G401 (cell line): ENCODE data around the gene MT4. TPM values are rescaled to one million over a fixed set of nuclear protein-coding genes. Genes with fewer than 3 reads are reported as not detected.

Experiments used
- DNase-seq: peaks from one replicate; pipeline ENCODE4 v3.0.0-alpha.2; 2015; ENCODE audit warnings: low spot score
- in situ Hi-C: cut with HindIII; loops from 2 replicates; pipeline ENCODE4 v1.10.0; 2016; ENCODE audit warnings: low sequenced_read_pairs, mixed read lengths
- total RNA-seq: library from RNA; depleted of rRNA; stranded (reverse); fragments of >200 nt; shearing (Covaris generic); gene quantifications from 2 replicates; pipeline ENCODE4 v1.2.3, GENCODE V29; 2014; rRNA removed

Gene MT4
- total RNA-seq: not detected in 2 replicates

GRCh38 chr16:56564793-56565477, at the start of gene MT4:
Gene MT4, plus strand, starts transcription at chr16:56565073. Its CDS starts 56 bp downstream, at chr16:56565129.
- in situ Hi-C loops: no loop called here
- DNase-seq: no peak

- in situ Hi-C loops: no loop called here
- peak; percentile 36 for DNase-seq
Observed at GRCh38 chr16:56515665-56516064, 49.2 kb upstream of the MT4 start.

- in situ Hi-C loops: no loop called here
- peak; percentile 1 for DNase-seq
Observed at GRCh38 chr16:56517206-56517605, 47.7 kb upstream of the MT4 start.

- in situ Hi-C loops: no loop called here
Observed at GRCh38 chr16:56518425-56518824, 46.4 kb upstream of the MT4 start.

GRCh38 chr16:56519459-56520250, 45.2 kb upstream of the MT4 start, which contains the start of gene BBS2:
Gene BBS2, minus strand, starts transcription at chr16:56520024. Its CDS starts 162 bp downstream, at chr16:56519862.
- peak; percentile 85 for DNase-seq
- in situ Hi-C loops: no loop called here

More at GRCh38 chr16:56518425-56518824, 46.4 kb upstream of the MT4 start:
- no peak for DNase-seq

GRCh38 chr16:56520251-56520577, 44.7 kb upstream of the MT4 start:
- DNase-seq: no peak
- in situ Hi-C loops: no loop called here

GRCh38 chr16:56525236-56525635, 39.6 kb upstream of the MT4 start:
- in situ Hi-C loops: no loop called here
- DNase-seq: no peak

- no peak for DNase-seq
- in situ Hi-C loops: no loop called here
Observed at GRCh38 chr16:56530872-56531271, 34.0 kb upstream of the MT4 start.

GRCh38 chr16:56532714-56533113, 32.2 kb upstream of the MT4 start:
- in situ Hi-C loops: no loop called here
- no peak for DNase-seq

- in situ Hi-C loops: no loop called here
- DNase-seq: no peak
Observed at GRCh38 chr16:56534847-56535383, 30.0 kb upstream of the MT4 start.

GRCh38 chr16:56538331-56538730, 26.5 kb upstream of the MT4 start:
- in situ Hi-C loops: no loop called here
- DNase-seq: no peak

- no peak for DNase-seq
- in situ Hi-C loops: no loop called here
Observed at GRCh38 chr16:56539656-56540055, 25.2 kb upstream of the MT4 start.

GRCh38 chr16:56542039-56542438, 22.8 kb upstream of the MT4 start:
- no peak for DNase-seq
- in situ Hi-C loops: no loop called here

- DNase-seq: peak; percentile 48
- in situ Hi-C loops: no loop called here
Observed at GRCh38 chr16:56547120-56547948, 17.5 kb upstream of the MT4 start.

GRCh38 chr16:56547949-56548567, 16.8 kb upstream of the MT4 start:
- DNase-seq: no peak
- in situ Hi-C loops: no loop called here

GRCh38 chr16:56549161-56549560, 15.7 kb upstream of the MT4 start:
- in situ Hi-C loops: no loop called here
- no peak for DNase-seq

GRCh38 chr16:56549744-56550385, 15.0 kb upstream of the MT4 start:
- no peak for DNase-seq
- in situ Hi-C loops: no loop called here

- in situ Hi-C loops: no loop called here
Observed at GRCh38 chr16:56551796-56552738, 12.8 kb upstream of the MT4 start.

More at GRCh38 chr16:56551796-56552738, 12.8 kb upstream of the MT4 start:
- peak; percentile 61 for DNase-seq
